HG03066 (cell line): ENCODE results near the gene ABHD2.
"Not testable (repeated sequence)": the region's sequence is repeated elsewhere in the genome, so short reads cannot be mapped to it uniquely, and the experiment has no call there.

Experiments
- ATAC-seq: cut with Tn5 transposase; IDR thresholded peaks from one replicate; pipeline ENCODE4 v1.9.1; 2021; ENCODE audit warnings: low read depth; ENCODE audit not compliant: unreplicated experiment

ABHD2 gene

GRCh38 chr15:89074402-89075012 is 13.7 kb upstream of the ABHD2 start:
- ATAC-seq, result no peak

- ATAC-seq, result no peak
These were observed 13.1 kb upstream of the ABHD2 start for GRCh38 chr15:89075101-89075640.

GRCh38 chr15:89075846-89076245 is 12.4 kb upstream of the ABHD2 start:
- ATAC-seq, result no peak

GRCh38 chr15:89077750-89078149 is 10.5 kb upstream of the ABHD2 start:
- no peak for ATAC-seq

- no peak for ATAC-seq
These were observed 9.1 kb upstream of the ABHD2 start for GRCh38 chr15:89078851-89079810.

GRCh38 chr15:89081878-89082277 is 6.4 kb upstream of the ABHD2 start:
- ATAC-seq, result no peak

GRCh38 chr15:89083246-89083645 is 5.0 kb upstream of the ABHD2 start:
- ATAC-seq, result no peak

- no peak for ATAC-seq
These were observed 2.8 kb upstream of the ABHD2 start for GRCh38 chr15:89085289-89085926.

- ATAC-seq, result not testable (repeated sequence)
These were observed 2.3 kb upstream of the ABHD2 start for GRCh38 chr15:89085933-89086332.

GRCh38 chr15:89086390-89086789 is 1.9 kb upstream of the ABHD2 start:
- not testable (repeated sequence) for ATAC-seq

- no peak for ATAC-seq
These were observed 961 bp upstream of the ABHD2 start for GRCh38 chr15:89087161-89087829.

GRCh38 chr15:89088605-89089315 is 504 bp downstream of the ABHD2 start:
- no peak for ATAC-seq

- ATAC-seq, result no peak
These were observed 1.3 kb downstream of the ABHD2 start for GRCh38 chr15:89089316-89090230.

- ATAC-seq, result no peak
These were observed 2.8 kb downstream of the ABHD2 start for GRCh38 chr15:89090791-89091626.

GRCh38 chr15:89091627-89092220 is 3.5 kb downstream of the ABHD2 start:
- no peak for ATAC-seq

GRCh38 chr15:89093509-89093908 is 5.3 kb downstream of the ABHD2 start:
- ATAC-seq, result no peak

GRCh38 chr15:89095073-89095472 is 6.8 kb downstream of the ABHD2 start:
- no peak for ATAC-seq

GRCh38 chr15:89095556-89095955 is 7.3 kb downstream of the ABHD2 start:
- no peak for ATAC-seq
